HepG2 (cell line): ENCODE results near the gene POLE. TPM values are rescaled to one million over a fixed set of nuclear protein-coding genes. Genes with fewer than 3 reads are reported as not detected.

Source experiments
- FOXA3 ChIP-seq: IDR thresholded peaks from 2 replicates; pipeline ENCODE4 v1.6.1; 2016; ENCODE audit warnings: missing genetic modification reagents, missing compliant biosample characterization
- HES4 ChIP-seq: sonication (generic); formaldehyde crosslinking; IDR thresholded peaks from 2 replicates; pipeline ENCODE4 v1.9.0; 2021; ENCODE audit warnings: mild to moderate bottlenecking, missing genetic modification reagents, borderline replicate concordance
- KDM5B ChIP-seq: sonication (generic); formaldehyde crosslinking; IDR thresholded peaks from 2 replicates; pipeline ENCODE4 v1.4.0; 2020; ENCODE audit warnings: missing genetic modification reagents, mild to moderate bottlenecking, borderline replicate concordance
- MTERF4 ChIP-seq: sonication (generic); formaldehyde crosslinking; IDR thresholded peaks from 2 replicates; pipeline ENCODE4 v1.8.0; 2023; ENCODE audit warnings: mild to moderate bottlenecking, missing genetic modification reagents
- SNAI1 ChIP-seq: sonication (generic); formaldehyde crosslinking; IDR thresholded peaks from 2 replicates; pipeline ENCODE4 v1.5.0; 2020; ENCODE audit warnings: mild to moderate bottlenecking, missing genetic modification reagents, borderline replicate concordance
- SOX13 ChIP-seq, 3 experiments: fragments of 450-650 bp in 1 of 3; sonication (generic) in 1 of 3; formaldehyde crosslinking in 1 of 3; IDR thresholded peaks in 2 of 3; conservative IDR thresholded peaks in 1 of 3; 2 replicates each; pipeline versions ENCODE4 v1.5.0 to v1.6.1; 2016 to 2020; ENCODE audit warnings: antibody characterized with exemption in 1 of 3, mild to moderate bottlenecking in 1 of 3, missing compliant biosample characterization in 1 of 3, missing genetic modification reagents in 1 of 3, moderate library complexity in 1 of 3
- ZBTB44 ChIP-seq: sonication (generic); formaldehyde crosslinking; IDR thresholded peaks from 2 replicates; pipeline ENCODE4 v1.4.0; 2020; ENCODE audit warnings: missing genetic modification reagents
- ZNF280B ChIP-seq: sonication (generic); formaldehyde crosslinking; IDR thresholded peaks from 2 replicates; pipeline ENCODE4 v1.5.0; 2020; ENCODE audit warnings: missing genetic modification reagents, mild to moderate bottlenecking, borderline replicate concordance
- ZNF512B ChIP-seq: sonication (generic); formaldehyde crosslinking; IDR thresholded peaks from 2 replicates; pipeline ENCODE4 v1.5.1; 2020; ENCODE audit warnings: missing genetic modification reagents, mild to moderate bottlenecking, borderline replicate concordance
- polyA plus RNA-seq, 8 experiments: library from polyadenylated mRNA; depleted of rRNA in 3 of 8; stranded (reverse) in 7 of 8; unstranded in 1 of 8; fragments of >200 nt; fragmentation: Illumina TruSeq in 4 of 8; extraction: Trizol in 4 of 8; gene quantifications; 2 replicates each; pipeline versions ENCODE4 v1.2.1 to v1.2.3, GENCODE V29; 2011 to 2016; ENCODE audit warnings: low read depth in 4 of 8, missing spikeins in 1 of 8, mixed read lengths in 1 of 8; ENCODE audit not compliant: insufficient read depth in 1 of 8
- total RNA-seq, 5 experiments: library from RNA; depleted of rRNA; stranded (reverse); fragments of >200 nt; fragmentation: Illumina TruSeq; extraction: Trizol; gene quantifications; 2 replicates each; pipeline ENCODE4 v1.2.3, GENCODE V29; 2016; ENCODE audit warnings: low read depth in 1 of 5
- TF ChIP-seq, protein P1 (sequence below): sonication (generic); formaldehyde crosslinking; IDR thresholded peaks from 2 replicates; pipeline ENCODE4 v1.4.0; 2020; ENCODE audit warnings: missing genetic modification reagents
- TF ChIP-seq, protein P2 (sequence below): sonication (generic); formaldehyde crosslinking; IDR thresholded peaks from 2 replicates; pipeline ENCODE4 v1.4.0; 2020; ENCODE audit warnings: missing genetic modification reagents, borderline replicate concordance

POLE gene
- total and polyA plus RNA-seq, 2 of the 13 experiments (the other 11 are each of a cell fraction or from before 2014, with no cell fraction given), result 25.3 to 52.2 TPM

DNA sequence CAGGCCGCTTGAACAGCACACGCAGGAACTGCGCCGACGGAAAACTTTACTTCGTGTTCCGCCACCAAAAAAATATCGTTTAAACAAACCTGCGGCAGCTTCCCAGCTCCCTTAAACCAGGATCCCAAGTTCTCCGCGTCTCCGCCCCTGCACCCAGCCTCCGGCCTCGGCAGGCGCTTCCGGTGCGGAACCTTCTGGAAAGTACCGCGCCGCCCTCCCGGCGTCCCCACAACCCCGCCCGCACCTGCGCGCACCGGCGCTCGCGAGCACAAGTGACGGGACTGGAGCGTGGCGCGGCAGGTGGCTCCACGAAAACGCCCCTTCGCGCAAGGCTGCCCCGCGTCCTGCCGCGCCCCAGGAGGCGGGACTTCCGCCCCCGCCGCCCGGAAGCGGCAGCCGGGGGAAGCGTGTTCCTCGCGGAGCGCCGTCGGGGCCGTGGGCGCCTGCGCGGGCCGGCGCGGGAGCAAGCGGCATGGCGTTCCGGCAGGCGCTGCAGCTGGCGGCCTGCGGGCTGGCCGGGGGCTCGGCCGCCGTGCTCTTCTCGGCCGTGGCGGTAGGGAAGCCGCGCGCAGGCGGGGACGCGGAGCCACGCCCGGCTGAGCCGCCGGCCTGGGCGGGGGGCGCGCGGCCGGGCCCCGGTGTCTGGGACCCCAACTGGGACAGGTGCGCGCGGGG lies 23.4 kb upstream of the POLE start, which contains the start of gene PGAM5 (continued):
- peak; percentile 83; the same call in 1 of the 2 replicates for TF ChIP-seq ZBTB44 (CRISPR knock-in tag)
- no peak for TF ChIP-seq SOX13 (IDR thresholded peaks at IDR 0.05)
- TF ChIP-seq SOX13 (CRISPR knock-in tag; conservative IDR thresholded peaks at IDR 0.05 in 1 of 2, IDR thresholded peaks at IDR 0.05 in 1 of 2), result peak in 1 of 2 experiments; percentile 37; a peak in 2 of 4 replicates
- TF ChIP-seq MTERF4 (CRISPR knock-in tag), result peak; percentile 67; the same call in 1 of the 2 replicates
- peak; percentile 68; the same call in 1 of the 2 replicates for TF ChIP-seq FOXA3 (CRISPR knock-in tag)
- TF ChIP-seq ZNF280B, result peak; percentile 83
- TF ChIP-seq HES4, result peak; percentile 72
- TF ChIP-seq, protein P1, sequence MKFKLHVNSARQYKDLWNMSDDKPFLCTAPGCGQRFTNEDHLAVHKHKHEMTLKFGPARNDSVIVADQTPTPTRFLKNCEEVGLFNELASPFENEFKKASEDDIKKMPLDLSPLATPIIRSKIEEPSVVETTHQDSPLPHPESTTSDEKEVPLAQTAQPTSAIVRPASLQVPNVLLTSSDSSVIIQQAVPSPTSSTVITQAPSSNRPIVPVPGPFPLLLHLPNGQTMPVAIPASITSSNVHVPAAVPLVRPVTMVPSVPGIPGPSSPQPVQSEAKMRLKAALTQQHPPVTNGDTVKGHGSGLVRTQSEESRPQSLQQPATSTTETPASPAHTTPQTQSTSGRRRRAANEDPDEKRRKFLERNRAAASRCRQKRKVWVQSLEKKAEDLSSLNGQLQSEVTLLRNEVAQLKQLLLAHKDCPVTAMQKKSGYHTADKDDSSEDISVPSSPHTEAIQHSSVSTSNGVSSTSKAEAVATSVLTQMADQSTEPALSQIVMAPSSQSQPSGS (CRISPR knock-in tag), result peak; percentile 40; the same call in 1 of the 2 replicates
- no peak; the same call in 1 of the 2 replicates for TF ChIP-seq ZNF512B (CRISPR knock-in tag)
- TF ChIP-seq, protein P2, sequence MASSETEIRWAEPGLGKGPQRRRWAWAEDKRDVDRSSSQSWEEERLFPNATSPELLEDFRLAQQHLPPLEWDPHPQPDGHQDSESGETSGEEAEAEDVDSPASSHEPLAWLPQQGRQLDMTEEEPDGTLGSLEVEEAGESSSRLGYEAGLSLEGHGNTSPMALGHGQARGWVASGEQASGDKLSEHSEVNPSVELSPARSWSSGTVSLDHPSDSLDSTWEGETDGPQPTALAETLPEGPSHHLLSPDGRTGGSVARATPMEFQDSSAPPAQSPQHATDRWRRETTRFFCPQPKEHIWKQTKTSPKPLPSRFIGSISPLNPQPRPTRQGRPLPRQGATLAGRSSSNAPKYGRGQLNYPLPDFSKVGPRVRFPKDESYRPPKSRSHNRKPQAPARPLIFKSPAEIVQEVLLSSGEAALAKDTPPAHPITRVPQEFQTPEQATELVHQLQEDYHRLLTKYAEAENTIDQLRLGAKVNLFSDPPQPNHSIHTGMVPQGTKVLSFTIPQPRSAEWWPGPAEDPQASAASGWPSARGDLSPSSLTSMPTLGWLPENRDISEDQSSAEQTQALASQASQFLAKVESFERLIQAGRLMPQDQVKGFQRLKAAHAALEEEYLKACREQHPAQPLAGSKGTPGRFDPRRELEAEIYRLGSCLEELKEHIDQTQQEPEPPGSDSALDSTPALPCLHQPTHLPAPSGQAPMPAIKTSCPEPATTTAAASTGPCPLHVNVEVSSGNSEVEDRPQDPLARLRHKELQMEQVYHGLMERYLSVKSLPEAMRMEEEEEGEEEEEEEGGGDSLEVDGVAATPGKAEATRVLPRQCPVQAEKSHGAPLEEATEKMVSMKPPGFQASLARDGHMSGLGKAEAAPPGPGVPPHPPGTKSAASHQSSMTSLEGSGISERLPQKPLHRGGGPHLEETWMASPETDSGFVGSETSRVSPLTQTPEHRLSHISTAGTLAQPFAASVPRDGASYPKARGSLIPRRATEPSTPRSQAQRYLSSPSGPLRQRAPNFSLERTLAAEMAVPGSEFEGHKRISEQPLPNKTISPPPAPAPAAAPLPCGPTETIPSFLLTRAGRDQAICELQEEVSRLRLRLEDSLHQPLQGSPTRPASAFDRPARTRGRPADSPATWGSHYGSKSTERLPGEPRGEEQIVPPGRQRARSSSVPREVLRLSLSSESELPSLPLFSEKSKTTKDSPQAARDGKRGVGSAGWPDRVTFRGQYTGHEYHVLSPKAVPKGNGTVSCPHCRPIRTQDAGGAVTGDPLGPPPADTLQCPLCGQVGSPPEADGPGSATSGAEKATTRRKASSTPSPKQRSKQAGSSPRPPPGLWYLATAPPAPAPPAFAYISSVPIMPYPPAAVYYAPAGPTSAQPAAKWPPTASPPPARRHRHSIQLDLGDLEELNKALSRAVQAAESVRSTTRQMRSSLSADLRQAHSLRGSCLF (CRISPR knock-in tag), result no peak
- peak; percentile 73; the same call in 1 of the 2 replicates for TF ChIP-seq KDM5B (CRISPR knock-in tag)
- 0 out of 2 replicates have a peak, but pooled peaks have one; percentile 77 for TF ChIP-seq SNAI1 (CRISPR knock-in tag)
